Tibial nerve (tissue), 4 donors: ENCODE measurements around the gene SFMBT2. TPM values are rescaled to one million over a fixed set of nuclear protein-coding genes. Genes with fewer than 3 reads are reported as not detected.

Source experiments
- DNase-seq, 2 donors: peaks; one replicate each; pipeline ENCODE4 v3.0.0-alpha.2; 2019; ENCODE audit warnings: low spot score in 2 of 2
- H3K27ac ChIP-seq, 4 donors: fragments of 200-600 bp; sonication (generic) in 3 of 4; one replicate each; pipeline ENCODE4 v1.5.1; 2017 to 2019; ENCODE audit warnings: mild to moderate bottlenecking in 1 of 4
- H3K27me3 ChIP-seq, 2 donors: fragments of 200-600 bp; sonication (generic) in 1 of 2; one replicate each; pipeline versions ENCODE4 v1.5.1 to v1.6.0; 2017 to 2019
- H3K36me3 ChIP-seq, 3 donors: fragments of 200-600 bp; sonication (generic); one replicate each; pipeline ENCODE4 v1.5.1; 2018 to 2019
- H3K4me1 ChIP-seq, 4 donors: fragments of 200-600 bp; sonication (generic) in 3 of 4; one replicate each; pipeline ENCODE4 v1.5.1; 2017 to 2019
- H3K4me3 ChIP-seq, 4 donors: fragments of 200-600 bp; sonication (generic) in 3 of 4; one replicate each; pipeline ENCODE4 v1.5.1; 2017 to 2019; ENCODE audit warnings: mild to moderate bottlenecking in 1 of 4, moderate library complexity in 1 of 4
- H3K9me3 ChIP-seq, 4 donors: fragments of 200-600 bp; sonication (generic) in 3 of 4; one replicate each; pipeline ENCODE4 v1.5.1; 2017 to 2019
- CTCF ChIP-seq, 5 experiments: fragments of 200-600 bp in 3 of 5; fragments of 450-650 bp in 2 of 5; sonication (generic) in 3 of 5; IDR thresholded peaks; one replicate each; pipeline ENCODE4 v1.5.1; 2016 to 2019; ENCODE audit warnings: antibody characterized with exemption in 5 of 5, mild to moderate bottlenecking in 3 of 5, moderate library complexity in 2 of 5
- EP300 ChIP-seq, 2 donors: sonication (generic); formaldehyde crosslinking; IDR thresholded peaks; one replicate each; pipeline ENCODE4 v1.6.1; 2017; ENCODE audit warnings: antibody characterized with exemption in 2 of 2, mild to moderate bottlenecking in 1 of 2
- POLR2A ChIP-seq, 2 donors: fragments of 450-650 bp; IDR thresholded peaks; one replicate each; pipeline ENCODE4 v1.6.1; 2017; ENCODE audit warnings: antibody characterized with exemption in 2 of 2, mild to moderate bottlenecking in 2 of 2, moderate library complexity in 2 of 2
- WGBS, 2 donors: methylation state at CpG; one replicate each; pipeline ENCODE4 v1.1.5; 2018; 5-methylcytosine and 5-hydroxymethylcytosine counted together
- total RNA-seq, 4 donors: library from RNA; depleted of rRNA; stranded (reverse); fragments of >200 nt; gene quantifications; one replicate each; pipeline ENCODE4 v1.1.0, GENCODE V29; 2016

Gene SFMBT2
- total RNA-seq, 4 donors from 2014 or later, result 10.2 to 24.0 (median 15.4) TPM

GRCh38 chr10:7308826-7309225 lies 102.0 kb downstream of the SFMBT2 start:
- TF ChIP-seq POLR2A (IDR thresholded peaks at IDR 0.05) (no peak), CTCF (IDR thresholded peaks at IDR 0.05) (no peak), EP300 (IDR thresholded peaks at IDR 0.05) (no peak)

GRCh38 chr10:7306616-7307015 lies 104.2 kb downstream of the SFMBT2 start:
- no peak overlapping the region for H3K4me3 ChIP-seq
- peaks cover 0 to 12% (median 0%) of the 10 kb centered on the region in 3 donors for H3K36me3 ChIP-seq
- no peak overlapping the region for H3K27ac ChIP-seq
- no peaks in the 10 kb centered on the region for H3K27me3 ChIP-seq
- peaks cover 0 to 21% (median 6%) of the 10 kb centered on the region in 4 donors for H3K4me1 ChIP-seq
- no peak for TF ChIP-seq CTCF (IDR thresholded peaks at IDR 0.05)
- TF ChIP-seq POLR2A (IDR thresholded peaks at IDR 0.05), result no peak
- no peak for TF ChIP-seq EP300 (IDR thresholded peaks at IDR 0.05)
- peaks cover 0 to 16% (median 0%) of the 10 kb centered on the region in 4 donors for H3K9me3 ChIP-seq
- no peak for DNase-seq

More at GRCh38 chr10:7308826-7309225, 102.0 kb downstream of the SFMBT2 start:
- peaks cover 0 to 16% (median 0%) of the 10 kb centered on the region in 4 donors for H3K9me3 ChIP-seq
- H3K4me3 ChIP-seq, result no peak overlapping the region
- peaks cover 0 to 16% (median 6%) of the 10 kb centered on the region in 4 donors for H3K4me1 ChIP-seq
- peaks cover 0 to 12% (median 0%) of the 10 kb centered on the region in 3 donors for H3K36me3 ChIP-seq
- no peak overlapping the region for H3K27ac ChIP-seq
- no peaks in the 10 kb centered on the region for H3K27me3 ChIP-seq
- DNase-seq, result no peak
- WGBS, 2 donors, result 96 to 97% methylated on average over 7 of the region's 7 CpGs

GRCh38 chr10:7306147-7306546 lies 104.7 kb downstream of the SFMBT2 start:
- no peaks in the 10 kb centered on the region for H3K27me3 ChIP-seq
- peaks cover 0 to 21% (median 6%) of the 10 kb centered on the region in 4 donors for H3K4me1 ChIP-seq
- no peak for DNase-seq
- H3K36me3 ChIP-seq, result peaks cover 0 to 12% (median 0%) of the 10 kb centered on the region in 3 donors
- 53 to 71% methylated on average over 9 of the region's 9 CpGs for WGBS, 2 donors
- TF ChIP-seq CTCF (IDR thresholded peaks at IDR 0.05) (no peak), POLR2A (IDR thresholded peaks at IDR 0.05) (no peak), EP300 (IDR thresholded peaks at IDR 0.05) (no peak)
- no peak overlapping the region for H3K4me3 ChIP-seq
- H3K27ac ChIP-seq, result no peak overlapping the region
- H3K9me3 ChIP-seq, result peaks cover 0 to 16% (median 0%) of the 10 kb centered on the region in 4 donors

GRCh38 chr10:7305053-7305452 lies 105.8 kb downstream of the SFMBT2 start:
- Histone ChIP-seq H3K9me3 (peaks cover 0 to 16% (median 0%) of the 10 kb centered on the region in 4 donors), H3K4me1 (peaks cover 0 to 28% (median 11%) of the 10 kb centered on the region in 4 donors), H3K27me3 (no peaks in the 10 kb centered on the region), H3K36me3 (peaks cover 0 to 12% (median 0%) of the 10 kb centered on the region in 3 donors), H3K27ac (no peak overlapping the region), H3K4me3 (no peak overlapping the region)
- DNase-seq, result no peak
- 92 to 94% methylated on average over 6 of the region's 6 CpGs for WGBS, 2 donors
- TF ChIP-seq CTCF (IDR thresholded peaks at IDR 0.05), result no peak
- no peak for TF ChIP-seq POLR2A (IDR thresholded peaks at IDR 0.05)
- no peak for TF ChIP-seq EP300 (IDR thresholded peaks at IDR 0.05)

GRCh38 chr10:7304110-7304509 lies 106.7 kb downstream of the SFMBT2 start:
- TF ChIP-seq CTCF (IDR thresholded peaks at IDR 0.05), result no peak
- TF ChIP-seq POLR2A (IDR thresholded peaks at IDR 0.05), result no peak
- no peak for TF ChIP-seq EP300 (IDR thresholded peaks at IDR 0.05)
- WGBS, 2 donors, result 93 to 95% methylated on average over 4 of the region's 4 CpGs
- no peak overlapping the region for H3K4me3 ChIP-seq
- no peak for DNase-seq
- no peaks in the 10 kb centered on the region for H3K27me3 ChIP-seq
- peaks cover 0 to 14% (median 0%) of the 10 kb centered on the region in 4 donors for H3K9me3 ChIP-seq
- H3K36me3 ChIP-seq, result peaks cover 0 to 9% (median 0%) of the 10 kb centered on the region in 3 donors
- no peak overlapping the region for H3K27ac ChIP-seq
- H3K4me1 ChIP-seq, result peaks cover 0 to 29% (median 11%) of the 10 kb centered on the region in 4 donors
